Activated CD4-positive, alpha-beta T cell treated with anti-CD3 and anti-CD28 coated beads for 24 hours (primary cell): ENCODE data around the gene PADI4.

ENCODE experiments used
- DNase-seq, 2 donors: peaks; one replicate each; pipeline ENCODE4 v3.0.0-alpha.2; 2020; ENCODE audit warnings: low read depth in 2 of 2

The PADI4 gene

DNA sequence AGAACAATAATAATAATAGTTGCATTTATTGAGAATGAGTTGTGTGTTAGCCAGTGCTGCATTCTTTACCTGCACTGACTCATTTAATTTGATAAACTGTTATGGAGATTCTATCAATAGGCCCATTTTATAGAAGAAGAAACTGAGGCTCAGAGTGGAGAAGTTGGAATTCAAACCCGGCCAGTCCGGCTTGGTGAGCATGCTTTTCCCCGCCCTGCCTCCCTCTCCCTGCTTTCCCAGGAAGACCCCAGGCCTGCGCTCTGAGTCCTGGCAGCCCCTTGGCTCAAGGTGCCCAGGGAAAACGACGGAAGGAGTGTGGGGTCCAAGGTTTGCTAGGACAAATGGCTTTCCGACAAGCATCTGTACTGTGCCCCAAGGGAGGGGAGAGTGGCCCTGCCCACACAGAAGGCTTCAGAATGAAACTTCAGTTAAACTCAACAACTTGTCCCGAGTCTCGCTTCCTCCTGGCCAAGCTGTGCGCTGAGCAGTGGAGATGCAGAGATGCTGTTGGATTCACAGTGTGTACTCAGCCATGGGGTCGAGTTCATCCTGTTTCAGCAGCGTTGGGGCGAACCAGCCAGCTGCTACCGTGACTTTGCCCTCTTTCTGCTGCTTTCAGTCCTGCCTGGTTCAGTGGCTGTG lies 40.7 kb downstream of the PADI4 start:
- DNase-seq: no peak

DNA sequence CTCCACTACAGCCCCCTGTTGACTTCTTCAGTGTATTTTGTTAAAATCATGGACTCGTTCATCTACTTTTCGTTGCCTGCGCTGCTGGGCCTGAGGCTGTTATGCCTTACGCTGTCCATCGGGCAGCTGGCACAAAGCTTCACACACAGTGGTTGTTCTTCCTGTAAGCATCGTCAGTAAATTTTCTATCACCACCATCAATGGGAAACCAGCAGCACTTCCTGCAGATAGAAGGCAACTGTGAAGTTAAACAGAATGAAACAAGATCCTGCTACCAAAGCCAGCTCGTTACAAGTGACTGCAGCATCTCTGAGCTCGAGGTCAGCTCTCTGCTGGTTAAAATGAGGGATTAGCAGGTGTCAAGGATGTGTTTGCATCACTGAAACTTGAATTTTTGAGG lies 42.1 kb downstream of the PADI4 start:
- no peak for DNase-seq

DNA sequence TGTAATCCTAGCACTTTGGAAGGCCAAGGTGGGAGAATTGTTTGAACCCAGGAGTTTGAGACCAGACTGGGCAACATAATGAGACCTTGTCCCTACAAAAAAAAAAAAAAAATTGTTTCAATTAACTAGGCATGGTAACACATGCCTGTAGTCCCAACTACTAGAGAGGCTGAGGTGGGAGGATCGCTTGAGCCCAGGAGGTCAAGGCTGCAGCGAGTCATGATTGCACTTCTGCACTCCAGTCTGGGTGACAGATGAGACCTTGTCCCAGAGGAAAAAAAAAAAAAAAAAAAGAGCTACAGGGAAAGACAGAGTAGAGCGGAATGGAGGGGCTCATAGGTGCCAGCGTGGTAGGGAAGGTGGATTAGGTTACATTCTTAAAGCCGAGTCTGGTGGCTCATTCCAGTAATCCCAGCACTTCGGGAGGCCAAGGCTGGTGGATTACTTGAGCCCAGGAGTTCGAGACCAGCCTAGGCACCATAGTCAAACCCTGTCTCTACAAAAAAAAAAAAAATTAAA lies 43.0 kb downstream of the PADI4 start:
- no peak for DNase-seq

DNA sequence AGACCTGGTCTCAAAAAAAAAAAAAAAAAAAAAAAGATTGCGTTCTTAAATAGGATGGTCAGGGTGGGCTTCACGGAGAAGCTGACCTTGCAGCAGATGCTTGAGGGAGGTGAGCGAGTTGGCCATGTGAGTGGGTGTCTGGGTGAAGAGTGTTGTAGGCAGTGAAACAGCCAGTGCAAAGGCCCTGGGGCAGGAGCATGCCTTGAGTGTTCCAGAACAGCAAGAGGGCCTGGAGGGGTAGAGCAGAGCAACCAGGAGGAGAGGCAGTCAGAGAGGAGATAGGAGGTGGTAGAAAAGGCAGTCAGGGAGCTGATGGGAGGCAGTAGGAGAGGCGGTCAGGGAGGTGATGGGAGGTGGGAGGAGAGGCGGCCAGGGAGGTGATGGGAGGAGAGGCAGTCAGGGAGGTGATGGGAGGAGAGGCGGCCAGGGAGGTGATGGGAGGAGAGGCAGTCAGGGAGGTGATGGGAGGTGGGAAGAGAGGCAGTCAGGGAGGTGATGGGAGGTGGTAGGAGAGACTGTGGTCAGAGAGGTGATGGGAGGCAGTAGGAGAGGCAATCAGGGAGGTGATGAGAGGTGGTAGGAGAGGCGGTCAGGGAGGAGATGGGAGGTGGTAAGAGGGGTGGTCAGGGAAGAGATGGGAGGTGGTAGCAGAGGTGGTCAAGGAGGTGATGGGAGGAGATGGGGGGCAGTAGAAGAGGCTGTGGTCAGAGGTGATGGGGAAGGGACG lies 43.8 kb downstream of the PADI4 start:
- no peak for DNase-seq

DNA sequence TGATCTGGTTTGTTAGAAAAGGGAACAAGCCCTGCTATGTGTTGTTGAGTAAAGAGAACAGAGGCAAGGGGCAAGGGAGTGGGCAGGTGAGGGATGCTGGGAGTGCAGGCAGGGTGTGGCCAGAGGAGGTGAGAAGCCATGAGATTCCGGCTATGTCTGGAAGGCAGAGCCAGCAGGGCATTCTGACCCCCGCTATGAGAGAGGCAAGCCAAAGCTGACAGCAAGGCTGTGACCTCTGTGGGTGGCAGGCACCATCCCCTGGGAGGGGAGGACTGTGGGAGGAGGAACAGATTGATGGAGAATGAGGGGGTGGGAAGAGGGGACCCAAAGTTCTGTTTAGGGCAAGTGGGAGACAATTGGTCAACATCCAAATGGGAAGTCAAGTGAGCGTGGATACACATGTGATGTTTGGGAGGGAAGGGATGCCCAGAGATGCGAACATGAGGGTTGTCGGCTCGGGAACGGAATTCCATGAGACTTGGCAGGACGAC lies 44.5 kb downstream of the PADI4 start:
- DNase-seq: no peak

DNA sequence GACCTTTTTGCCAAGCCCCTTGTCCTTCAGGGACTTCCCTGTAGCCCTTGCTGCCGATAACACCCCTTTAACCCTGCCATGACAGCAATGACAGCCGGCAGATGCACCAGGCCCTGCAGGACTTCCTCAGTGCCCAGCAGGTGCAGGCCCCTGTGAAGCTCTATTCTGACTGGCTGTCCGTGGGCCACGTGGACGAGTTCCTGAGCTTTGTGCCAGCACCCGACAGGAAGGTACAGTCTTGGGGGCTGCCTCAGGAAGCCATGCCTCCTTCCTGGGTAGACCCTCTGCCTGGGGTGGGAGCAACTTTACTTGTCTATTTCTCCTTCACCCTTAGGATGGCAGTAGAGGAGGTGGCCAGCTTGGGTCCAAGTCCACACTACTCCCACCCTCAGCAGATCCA lies 47.9 kb downstream of the PADI4 start:
- DNase-seq: no peak

DNA sequence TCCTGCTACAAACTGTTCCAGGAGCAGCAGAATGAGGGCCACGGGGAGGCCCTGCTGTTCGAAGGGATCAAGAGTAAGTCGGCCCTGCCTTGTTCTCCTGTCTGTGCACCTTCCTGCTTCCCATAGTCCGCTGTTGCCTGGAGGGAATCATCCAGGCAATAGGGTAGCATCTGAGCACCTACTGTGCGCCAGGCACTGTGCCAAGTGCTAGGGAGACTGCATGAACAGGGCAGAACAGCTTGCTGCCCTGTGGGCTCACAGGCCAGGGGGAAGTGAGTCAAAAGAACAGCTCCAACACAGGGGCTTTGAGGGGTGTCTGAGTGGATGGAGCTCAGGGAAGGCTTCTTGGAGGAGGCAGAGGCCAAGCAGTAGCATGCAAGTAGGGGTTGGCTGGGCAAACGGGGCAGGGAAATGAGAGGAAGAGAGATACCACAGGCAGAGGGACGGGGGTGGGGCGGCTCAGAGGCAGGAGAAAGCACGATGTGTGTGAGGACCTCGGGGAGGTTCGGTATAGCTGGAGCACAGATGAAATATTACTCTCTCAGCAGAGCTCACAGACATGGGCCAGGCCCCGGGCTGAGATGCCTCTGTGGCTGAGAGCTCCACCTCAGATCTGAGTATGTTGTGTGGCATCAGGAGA lies 48.5 kb downstream of the PADI4 start:
- DNase-seq: peak in 1 of 2 donors; percentile 3

DNA sequence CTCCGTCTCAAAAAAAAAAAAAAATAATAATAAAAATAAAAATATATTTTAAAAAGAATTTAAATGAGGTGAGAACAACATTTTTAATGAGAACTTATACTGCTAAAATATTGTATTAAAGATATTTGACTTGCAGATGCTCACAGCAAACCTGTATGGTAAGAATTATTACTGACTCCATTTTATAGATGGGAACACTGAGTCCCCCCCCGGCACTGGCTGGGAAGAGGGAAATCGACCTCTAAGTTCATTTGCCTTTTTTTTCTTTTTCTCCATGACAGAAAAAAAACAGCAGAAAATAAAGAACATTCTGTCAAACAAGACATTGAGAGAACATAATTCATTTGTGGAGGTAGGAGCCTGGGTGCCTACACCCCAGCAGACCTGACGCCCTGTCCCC lies 50.6 kb downstream of the PADI4 start:
- no peak for DNase-seq

DNA sequence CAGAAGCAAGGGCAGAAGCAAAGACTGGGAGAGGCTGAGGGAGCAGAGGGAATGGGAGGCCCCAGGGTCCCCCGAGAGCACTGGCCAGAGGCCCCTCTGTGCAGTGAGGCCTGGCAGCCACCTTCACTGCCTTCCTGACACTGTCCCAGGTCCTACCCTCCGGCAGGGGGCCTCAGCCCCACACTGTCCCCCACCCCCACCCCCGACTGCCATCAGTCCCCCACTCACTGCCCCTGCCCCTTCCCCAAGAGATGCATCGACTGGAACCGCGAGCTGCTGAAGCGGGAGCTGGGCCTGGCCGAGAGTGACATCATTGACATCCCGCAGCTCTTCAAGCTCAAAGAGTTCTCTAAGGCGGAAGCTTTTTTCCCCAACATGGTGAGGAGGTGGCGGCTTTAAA lies 51.0 kb downstream of the PADI4 start:
- no peak for DNase-seq

DNA sequence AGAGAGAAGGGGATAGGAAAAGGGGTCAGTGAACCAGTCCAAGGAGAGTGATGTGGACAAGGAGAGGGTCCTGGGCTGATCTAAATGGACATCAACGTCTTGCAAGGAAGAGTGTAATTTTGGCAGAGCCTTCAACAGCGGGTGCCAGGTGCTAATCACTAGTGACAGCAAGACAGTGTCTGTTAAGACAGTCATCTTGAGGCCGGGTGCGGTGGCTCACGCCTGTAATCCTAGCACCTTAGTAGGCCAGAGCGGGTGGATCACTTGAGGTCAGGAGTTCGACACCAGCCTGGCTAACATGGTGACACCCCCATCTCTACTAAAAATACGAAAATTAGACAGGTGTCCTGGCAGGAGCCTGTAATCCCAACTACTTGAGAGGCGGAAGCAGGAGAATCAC lies 51.8 kb downstream of the PADI4 start:
- DNase-seq: no peak

DNA sequence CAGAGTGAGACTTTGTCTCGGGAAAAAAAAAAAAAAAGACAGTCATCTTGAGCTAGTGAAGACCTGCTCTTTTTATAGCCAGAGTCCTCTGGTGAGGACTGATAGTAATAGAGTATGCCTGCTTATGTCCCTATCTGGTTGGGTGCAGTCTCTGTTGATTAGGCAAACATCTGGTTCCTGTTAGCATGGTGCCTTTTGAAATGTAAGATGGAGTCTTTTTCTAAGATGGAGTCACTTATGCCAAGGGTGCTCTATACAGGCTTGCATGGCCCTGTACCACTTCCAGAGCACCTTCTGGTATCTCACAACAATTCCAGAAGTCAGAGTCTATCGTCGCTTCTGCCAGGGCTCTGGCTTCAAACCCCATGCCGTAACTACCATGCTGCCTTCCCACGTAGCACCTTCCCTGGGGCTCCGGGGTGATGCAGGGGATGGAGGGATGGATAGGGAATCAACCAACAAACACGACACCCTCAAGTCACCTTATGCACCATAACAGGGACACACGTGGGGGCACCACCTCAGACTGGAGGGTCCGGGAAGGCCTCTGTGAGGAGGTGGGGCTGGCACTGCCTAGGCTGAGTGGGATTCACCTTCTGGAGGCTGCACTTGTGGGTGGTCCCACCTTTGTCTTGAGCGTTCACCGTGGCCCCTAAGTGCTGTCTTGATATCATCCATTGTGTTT lies 52.4 kb downstream of the PADI4 start:
- no peak for DNase-seq

DNA sequence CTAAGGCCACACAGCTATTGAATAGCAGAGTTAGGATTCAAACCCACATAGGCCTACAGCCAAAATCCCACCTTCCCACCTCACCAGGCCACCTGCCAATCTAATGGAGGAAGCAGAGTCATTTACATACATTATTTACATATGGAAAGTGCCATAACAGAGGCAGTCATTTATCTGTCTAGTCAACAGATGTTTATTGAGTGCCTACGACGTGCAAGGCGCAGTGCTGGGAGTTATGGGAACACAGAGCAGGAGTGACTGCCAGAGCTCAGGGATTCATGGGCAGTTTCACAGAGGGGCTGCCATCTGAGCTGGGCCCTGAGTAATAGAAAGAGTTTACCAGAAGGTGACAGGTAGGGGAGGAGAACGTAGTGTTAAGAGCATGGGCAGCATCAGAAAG lies 53.7 kb downstream of the PADI4 start:
- DNase-seq: no peak

DNA sequence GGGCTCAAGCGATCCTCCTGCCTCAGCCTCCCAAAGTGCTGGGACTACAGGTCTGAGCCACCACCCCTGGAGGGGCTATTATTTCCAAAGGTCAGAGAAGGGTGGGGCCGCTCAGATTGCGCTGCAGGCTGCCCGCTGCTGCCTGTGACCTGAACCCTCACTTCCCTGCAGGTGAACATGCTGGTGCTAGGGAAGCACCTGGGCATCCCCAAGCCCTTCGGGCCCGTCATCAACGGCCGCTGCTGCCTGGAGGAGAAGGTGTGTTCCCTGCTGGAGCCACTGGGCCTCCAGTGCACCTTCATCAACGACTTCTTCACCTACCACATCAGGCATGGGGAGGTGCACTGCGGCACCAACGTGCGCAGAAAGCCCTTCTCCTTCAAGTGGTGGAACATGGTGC lies 55.4 kb downstream of the PADI4 start:
- DNase-seq: no peak

DNA sequence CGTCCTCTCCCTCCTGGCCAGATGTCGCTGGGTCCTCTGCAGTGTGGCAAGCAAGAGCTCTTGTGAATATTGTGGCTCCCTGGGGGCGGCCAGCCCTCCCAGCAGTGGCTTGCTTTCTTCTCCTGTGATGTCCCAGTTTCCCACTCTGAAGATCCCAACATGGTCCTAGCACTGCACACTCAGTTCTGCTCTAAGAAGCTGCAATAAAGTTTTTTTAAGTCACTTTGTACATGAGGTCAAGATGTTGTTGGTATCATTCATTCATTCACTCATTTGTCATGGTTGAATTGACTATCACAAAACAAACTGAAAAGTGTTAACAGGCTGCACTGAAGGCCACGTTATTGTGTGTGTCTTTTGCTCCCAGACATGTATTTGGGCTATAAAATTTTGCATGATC lies 55.8 kb downstream of the PADI4 start:
- no peak for DNase-seq

DNA sequence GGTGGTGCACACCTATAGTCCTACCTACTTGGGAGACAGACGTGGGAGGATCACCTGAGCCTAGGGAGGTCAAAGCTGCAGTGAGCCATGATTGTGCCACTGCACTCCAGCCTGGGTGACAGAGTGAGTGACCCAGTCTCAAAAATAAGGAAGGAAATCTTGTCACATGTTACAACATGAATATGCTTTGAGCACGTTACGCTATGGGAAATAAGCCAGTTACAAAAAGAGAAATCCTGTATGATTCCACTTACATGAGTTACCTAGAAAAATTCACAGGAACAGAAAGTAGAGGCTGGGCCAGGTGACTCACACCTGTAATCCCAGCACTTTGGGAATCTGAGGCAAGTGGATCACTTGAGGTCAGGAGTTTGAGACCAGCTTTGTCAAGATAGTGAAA lies 57.3 kb downstream of the PADI4 start:
- no peak for DNase-seq

DNA sequence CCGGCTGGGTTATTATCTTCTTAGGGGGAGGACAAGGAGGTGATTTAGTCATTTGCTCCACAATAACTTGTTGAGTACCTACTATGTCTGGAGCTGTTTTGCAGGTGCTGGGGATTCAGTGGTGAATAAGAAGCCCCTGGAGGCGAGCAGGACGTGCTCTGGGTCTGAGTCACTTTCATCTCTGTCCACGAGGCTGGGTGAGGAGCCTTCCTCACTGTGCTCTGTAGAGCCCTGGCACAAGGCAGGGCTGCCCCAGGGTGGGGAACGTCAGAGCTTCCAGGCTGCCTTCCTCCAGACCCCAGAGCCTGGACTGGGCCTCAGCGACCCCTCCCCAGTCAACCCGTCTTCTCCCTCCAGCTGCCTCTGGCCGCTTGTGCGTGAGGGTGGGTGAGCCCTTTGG lies 61.5 kb downstream of the PADI4 start:
- no peak for DNase-seq

DNA sequence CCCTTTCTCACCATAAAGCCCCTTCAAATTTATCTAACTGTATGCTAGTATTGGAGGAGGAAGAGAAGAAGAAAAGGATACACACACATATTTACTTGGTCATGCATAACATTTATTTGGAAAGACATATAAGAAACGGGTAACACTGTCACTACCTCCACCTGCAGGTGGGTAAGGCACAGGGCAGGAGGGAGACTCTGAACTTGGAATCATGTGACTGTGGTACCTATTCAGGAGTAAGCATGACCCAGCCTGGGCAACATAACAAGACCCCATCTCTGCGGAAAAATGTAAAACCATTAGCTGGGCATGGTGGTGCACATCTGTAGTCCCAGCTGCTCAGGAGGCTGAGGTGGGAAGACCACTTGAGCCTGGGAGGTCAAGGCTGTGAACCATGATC lies 62.6 kb downstream of the PADI4 start:
- no peak for DNase-seq

DNA sequence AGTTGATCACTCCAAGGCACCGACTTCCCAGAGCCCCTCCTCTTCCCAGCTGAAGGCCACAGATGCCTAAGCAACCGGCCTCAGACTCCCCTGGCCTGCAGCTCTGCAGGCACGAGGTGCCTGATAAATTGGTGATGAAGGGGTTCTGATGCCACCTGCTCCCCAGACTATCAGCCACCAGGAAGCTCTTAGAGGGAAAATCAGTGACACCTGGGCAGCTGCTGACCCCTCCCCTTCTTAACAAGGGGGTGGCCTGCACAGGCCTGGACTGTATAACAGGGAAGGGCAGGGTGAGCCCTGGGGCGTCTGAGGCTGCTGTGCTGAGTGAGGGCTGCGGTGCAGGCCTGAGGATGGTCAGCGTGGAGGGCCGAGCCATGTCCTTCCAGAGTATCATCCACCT lies 63.9 kb downstream of the PADI4 start, which contains the start of gene PADI6:
Gene PADI6 (plus strand): TSS at position 301 of the 400 bp plus-strand sequence. CDS start 50 bp downstream, at position 351.
- no peak for DNase-seq

DNA sequence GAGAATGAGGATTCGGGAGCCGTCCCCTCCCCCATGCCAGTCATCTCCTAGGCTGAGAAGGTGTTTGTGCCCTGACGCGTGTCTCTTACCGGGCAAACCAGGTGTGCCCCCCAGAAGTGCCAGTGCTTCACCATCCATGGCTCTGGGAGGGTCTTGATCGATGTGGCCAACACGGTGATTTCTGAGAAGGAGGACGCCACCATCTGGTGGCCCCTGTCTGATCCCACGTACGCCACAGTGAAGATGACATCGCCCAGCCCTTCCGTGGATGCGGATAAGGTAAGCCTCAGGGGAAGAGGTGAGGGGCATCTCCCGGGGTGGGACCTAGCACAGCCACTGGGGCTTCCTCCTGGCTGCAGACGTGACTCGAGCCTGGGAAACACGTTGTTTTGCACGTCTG lies 65.0 kb downstream of the PADI4 start:
- no peak for DNase-seq

DNA sequence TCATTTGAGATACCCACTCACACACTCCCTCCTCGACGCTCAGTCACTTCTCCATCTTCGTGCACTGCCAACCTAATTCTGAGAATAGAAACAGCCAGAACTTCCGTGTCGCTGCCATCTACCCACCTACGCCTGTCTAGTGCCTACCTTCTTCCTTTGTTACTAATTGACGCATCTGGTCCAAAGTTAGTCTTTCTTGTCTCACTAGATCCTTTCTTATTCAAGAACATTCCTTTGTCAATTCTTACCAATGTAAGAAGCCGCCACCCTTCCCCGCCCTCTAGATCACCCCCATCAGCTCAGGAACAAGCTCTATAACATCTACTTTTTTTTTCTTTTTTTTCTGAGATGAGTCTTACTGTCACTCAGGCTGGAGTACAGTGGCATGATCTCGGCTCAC lies 67.7 kb downstream of the PADI4 start:
- no peak for DNase-seq

DNA sequence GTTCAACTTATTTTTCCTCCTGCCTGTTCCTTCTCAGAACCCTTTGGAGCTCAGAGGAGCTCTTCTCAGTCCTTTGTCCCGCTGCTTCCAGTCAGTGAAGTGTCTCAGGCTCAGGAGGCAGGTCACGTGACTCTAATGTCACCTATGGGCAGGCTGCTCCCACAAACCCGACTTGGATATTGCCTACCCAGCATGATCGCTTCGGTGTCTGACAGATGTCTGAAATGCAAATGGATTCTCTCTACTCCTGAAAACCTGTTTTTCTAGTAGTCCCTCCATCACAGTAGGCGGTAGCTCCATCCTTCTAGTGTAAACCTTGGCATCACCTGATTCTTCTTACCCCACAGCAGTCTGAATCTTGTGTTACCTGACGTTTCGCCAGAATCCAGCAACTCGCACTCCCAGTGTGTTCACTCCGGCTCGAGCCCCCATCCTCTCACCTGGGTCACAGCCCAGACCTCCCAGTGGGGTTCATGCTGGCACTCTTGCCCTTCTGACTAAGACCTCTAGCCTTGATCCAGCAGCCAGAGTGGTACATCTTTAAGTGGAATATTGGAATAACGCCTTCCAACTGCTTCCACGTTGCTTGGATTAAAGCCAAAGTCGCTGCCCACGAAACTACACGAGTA lies 69.4 kb downstream of the PADI4 start:
- DNase-seq: no peak

DNA sequence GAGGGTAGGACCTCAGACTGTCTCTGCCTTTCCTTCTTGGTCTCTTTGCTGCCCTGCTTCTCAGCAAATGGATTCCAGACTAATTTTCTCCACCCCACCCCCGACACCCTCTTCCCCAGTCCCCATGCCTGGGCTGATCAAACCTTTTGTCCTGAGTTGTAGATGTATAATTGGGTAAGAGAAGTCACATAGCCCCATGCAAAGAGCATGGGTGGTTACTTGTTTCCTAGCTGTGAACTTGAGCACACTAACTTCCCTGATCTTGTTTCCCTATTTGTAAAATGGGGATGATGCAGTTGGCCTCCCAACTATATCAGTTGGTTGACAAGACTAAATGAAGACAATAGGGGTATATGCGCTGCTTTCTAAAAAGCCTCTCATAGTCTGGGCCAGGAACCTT lies 73.2 kb downstream of the PADI4 start:
- DNase-seq: no peak
